Stomach (tissue), 9 donors: ENCODE results near the gene PLPP7. TPM values are rescaled to one million over a fixed set of nuclear protein-coding genes. Genes with fewer than 3 reads are reported as not detected.

Source experiments
- DNase-seq, 2 donors: peaks; one replicate each; pipeline versions ENCODE4 v3.0.0 to v3.0.0-alpha.2; 2013 to 2019
- H3K27ac ChIP-seq, 5 donors: fragments of 200-600 bp in 4 of 5; sonication (generic) in 4 of 5; one replicate each; pipeline ENCODE4 v1.5.1; 2013 to 2019; ENCODE audit warnings: mild to moderate bottlenecking in 1 of 5, moderate library complexity in 1 of 5
- H3K27me3 ChIP-seq, 3 donors: fragments of 200-600 bp; sonication (generic); one replicate each; pipeline ENCODE4 v1.5.1; 2017 to 2019; ENCODE audit warnings: mixed run types in 1 of 3
- H3K36me3 ChIP-seq, 4 donors: fragments of 200-600 bp; sonication (generic); 1 replicate in 3 of 4; 2 replicates in 1 of 4; pipeline ENCODE4 v1.5.1; 2016 to 2019
- H3K4me1 ChIP-seq, 4 donors: fragments of 200-600 bp; sonication (generic); one replicate each; pipeline ENCODE4 v1.5.1; 2016 to 2019
- H3K4me3 ChIP-seq, 4 donors: fragments of 200-600 bp; sonication (generic) in 3 of 4; one replicate each; pipeline ENCODE4 v1.5.1; 2016 to 2019; ENCODE audit warnings: mild to moderate bottlenecking in 1 of 4
- H3K9me3 ChIP-seq, 4 donors: fragments of 200-600 bp; sonication (generic); one replicate each; pipeline ENCODE4 v1.5.1; 2016 to 2019
- EP300 ChIP-seq: sonication (generic); formaldehyde crosslinking; IDR thresholded peaks from one replicate; pipeline ENCODE4 v1.6.1; 2017; ENCODE audit warnings: antibody characterized with exemption
- POLR2A ChIP-seq, 4 donors: fragments of 450-650 bp; IDR thresholded peaks; one replicate each; pipeline ENCODE4 v1.6.1; 2016; ENCODE audit warnings: antibody characterized with exemption in 4 of 4, control low read depth in 2 of 4, mild to moderate bottlenecking in 1 of 4, moderate library complexity in 1 of 4
- POLR2AphosphoS5 ChIP-seq, 3 donors: sonication (generic); formaldehyde crosslinking; IDR thresholded peaks; one replicate each; pipeline ENCODE4 v1.6.1; 2016; ENCODE audit warnings: antibody characterized with exemption in 3 of 3
- WGBS, 5 donors: extraction: QIAGEN DNeasy Blood & Tissue Kit in 3 of 5; methylation state at CpG; one replicate each; pipeline versions ENCODE4 v1.1.5 to v1.1.7; 2013 to 2018; 5-methylcytosine and 5-hydroxymethylcytosine counted together
- intact Hi-C: fragments of 100-400 bp; cut with DNase I; formaldehyde crosslinking; loops from one replicate; pipeline ENCODE4 v1.15.1; 2023; ENCODE audit warnings: low total_unique reads
- polyA plus RNA-seq, 3 donors: library from polyadenylated mRNA; stranded (reverse); fragments of 200-250 nt; gene quantifications; one replicate each; pipeline ENCODE4 v1.2.3, GENCODE V29; 2013
- total RNA-seq, 5 donors: library from RNA; depleted of rRNA; stranded (reverse); fragments of >200 nt; gene quantifications; one replicate each; pipeline versions ENCODE4 v1.1.0 to v1.2.3, GENCODE V29; 2014 to 2016
- TF ChIP-seq, protein P1 (sequence below), 7 experiments: fragments of 450-650 bp in 4 of 7; fragments of 200-600 bp in 3 of 7; sonication (generic) in 3 of 7; IDR thresholded peaks; one replicate each; pipeline ENCODE4 v1.5.1; 2016 to 2019; ENCODE audit warnings: antibody characterized with exemption in 7 of 7, control low read depth in 2 of 7, mild to moderate bottlenecking in 1 of 7
- donor health status: healthy with polysubstance abuse.
- donor health status: Bipolar disorder and iron deficiency.
- donor health status: healthy.

The PLPP7 gene
- total and polyA plus RNA-seq, 8 donors, result 0.29 to 1.8 (median 1.6) TPM; not detected in 1

DNA sequence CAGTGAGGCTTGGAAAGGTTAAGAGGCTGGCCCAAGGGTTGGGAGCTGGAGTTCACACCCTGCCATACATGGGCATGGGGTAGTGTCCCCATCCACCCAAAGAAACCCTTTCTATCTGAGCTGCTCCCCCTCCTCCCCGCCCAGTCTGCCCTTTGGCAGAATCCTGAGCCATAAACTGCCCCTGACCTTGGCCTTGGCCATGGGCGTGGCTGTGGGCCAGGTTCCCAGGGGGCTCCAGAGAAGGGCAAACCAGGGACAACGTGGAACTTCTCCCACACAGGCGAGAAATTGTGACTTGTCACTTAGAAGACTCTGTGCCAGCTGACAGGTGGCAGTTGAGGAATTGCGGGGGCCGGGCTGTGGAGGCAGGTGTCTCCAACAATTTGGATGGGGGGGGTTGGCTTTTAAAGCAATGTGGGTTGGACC, 18.0 kb upstream of the PLPP7 start:
- WGBS, 5 donors, result 62 to 86% (median 71%) methylated on average over 4 to 6 of the region's 6 CpGs

DNA sequence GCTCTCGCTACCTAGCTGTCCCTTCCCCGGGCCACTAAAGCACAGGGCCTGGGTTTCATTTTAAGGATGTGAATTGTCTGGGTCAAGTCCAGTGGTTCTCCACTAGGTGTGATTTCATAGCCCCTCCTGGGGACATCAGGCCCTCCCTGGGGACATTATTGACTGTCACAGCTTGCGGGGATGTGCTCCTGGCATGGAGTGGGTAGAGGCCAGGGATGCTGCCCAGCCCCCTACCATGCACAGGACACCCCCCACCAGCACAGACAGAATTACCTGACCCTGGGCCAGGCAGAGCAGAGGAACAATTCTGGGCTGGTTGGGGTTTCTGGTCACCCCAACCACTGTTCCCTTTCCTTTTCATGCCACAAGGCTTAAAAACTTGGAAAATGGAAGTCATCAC, 17.3 kb upstream of the PLPP7 start:
- WGBS, 5 donors, result 76 to 84% (median 84%) methylated on average over 2 to 3 of the region's 3 CpGs
- TF ChIP-seq EP300, result no peak
- TF ChIP-seq, protein P1, sequence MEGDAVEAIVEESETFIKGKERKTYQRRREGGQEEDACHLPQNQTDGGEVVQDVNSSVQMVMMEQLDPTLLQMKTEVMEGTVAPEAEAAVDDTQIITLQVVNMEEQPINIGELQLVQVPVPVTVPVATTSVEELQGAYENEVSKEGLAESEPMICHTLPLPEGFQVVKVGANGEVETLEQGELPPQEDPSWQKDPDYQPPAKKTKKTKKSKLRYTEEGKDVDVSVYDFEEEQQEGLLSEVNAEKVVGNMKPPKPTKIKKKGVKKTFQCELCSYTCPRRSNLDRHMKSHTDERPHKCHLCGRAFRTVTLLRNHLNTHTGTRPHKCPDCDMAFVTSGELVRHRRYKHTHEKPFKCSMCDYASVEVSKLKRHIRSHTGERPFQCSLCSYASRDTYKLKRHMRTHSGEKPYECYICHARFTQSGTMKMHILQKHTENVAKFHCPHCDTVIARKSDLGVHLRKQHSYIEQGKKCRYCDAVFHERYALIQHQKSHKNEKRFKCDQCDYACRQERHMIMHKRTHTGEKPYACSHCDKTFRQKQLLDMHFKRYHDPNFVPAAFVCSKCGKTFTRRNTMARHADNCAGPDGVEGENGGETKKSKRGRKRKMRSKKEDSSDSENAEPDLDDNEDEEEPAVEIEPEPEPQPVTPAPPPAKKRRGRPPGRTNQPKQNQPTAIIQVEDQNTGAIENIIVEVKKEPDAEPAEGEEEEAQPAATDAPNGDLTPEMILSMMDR (IDR thresholded peaks at IDR 0.05), result no peak
- TF ChIP-seq POLR2A (IDR thresholded peaks at IDR 0.05), result no peak
- TF ChIP-seq POLR2AphosphoS5 (IDR thresholded peaks at IDR 0.05), result no peak
- H3K27ac ChIP-seq, result peak overlapping the region; percentile 25 to 84 (median 76)
- peaks cover 11 to 63% (median 16%) of the 10 kb centered on the region in 4 donors for H3K4me1 ChIP-seq
- DNase-seq, result no peak
- peaks cover 0 to 27% (median 3%) of the 10 kb centered on the region in 3 donors for H3K27me3 ChIP-seq
- H3K9me3 ChIP-seq, result no peaks in the 10 kb centered on the region
- no peak overlapping the region for H3K4me3 ChIP-seq
- H3K36me3 ChIP-seq, result no peaks in the 10 kb centered on the region
- intact Hi-C loops, result no loop called here

More for the DNA sequence above, 18.0 kb upstream of the PLPP7 start:
- no peak for TF ChIP-seq POLR2A (IDR thresholded peaks at IDR 0.05)
- TF ChIP-seq, protein P1 (IDR thresholded peaks at IDR 0.05), result no peak
- TF ChIP-seq POLR2AphosphoS5 (IDR thresholded peaks at IDR 0.05), result no peak
- no peak for TF ChIP-seq EP300
- H3K4me3 ChIP-seq, result no peak overlapping the region
- H3K4me1 ChIP-seq, result peaks cover 4 to 64% (median 12%) of the 10 kb centered on the region in 4 donors
- no peaks in the 10 kb centered on the region for H3K36me3 ChIP-seq
- intact Hi-C loops, result no loop called here
- H3K27me3 ChIP-seq, result peaks cover 0 to 20% (median 3%) of the 10 kb centered on the region in 3 donors
- DNase-seq, result peak in 1 of 2 donors; percentile 3
- H3K9me3 ChIP-seq, result no peaks in the 10 kb centered on the region
- H3K27ac ChIP-seq, result peak overlapping the region; percentile 44 to 84 (median 76)

DNA sequence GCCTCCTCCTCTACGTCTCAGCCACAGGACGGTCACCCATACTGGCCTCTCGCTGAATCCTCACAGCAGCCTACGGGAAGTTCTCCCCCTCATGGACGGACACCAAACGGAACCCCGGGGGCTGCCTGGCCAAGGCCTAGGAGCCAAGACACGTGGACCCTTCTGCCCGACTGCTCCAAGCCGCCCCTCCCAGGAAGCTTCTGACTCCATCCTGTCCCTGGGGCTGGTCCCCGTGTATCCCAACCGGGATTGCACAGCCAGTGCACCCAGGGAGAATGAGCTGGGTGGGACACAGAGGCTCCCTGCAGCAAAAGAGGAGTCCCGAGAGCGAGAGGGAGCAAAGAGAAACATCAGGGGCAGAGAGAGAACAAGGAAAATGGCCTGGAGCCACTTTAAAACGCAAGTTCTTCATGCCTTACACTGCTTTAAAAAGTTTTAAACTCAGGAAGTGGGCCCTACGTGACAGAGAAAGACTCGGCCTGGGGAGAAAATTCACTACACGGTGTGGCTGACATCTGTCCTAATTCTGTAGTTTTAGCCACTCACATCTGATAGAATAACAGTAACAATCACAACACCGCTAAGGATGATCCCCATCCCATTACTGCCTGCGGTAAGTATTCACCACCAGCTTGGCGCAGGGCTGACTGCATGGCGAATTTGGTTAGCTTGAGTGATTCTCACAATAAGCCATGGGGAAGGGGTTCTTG, 16.2 kb upstream of the PLPP7 start:
- 70 to 78% (median 76%) methylated on average over 22 of the region's 22 CpGs for WGBS, 5 donors

More for the DNA sequence above, 16.2 kb upstream of the PLPP7 start:
- Histone ChIP-seq H3K9me3 (no peaks in the 10 kb centered on the region), H3K36me3 (no peaks in the 10 kb centered on the region), H3K4me3 (peak overlapping the region; percentile 67 to 93 (median 76)), H3K27ac (peak overlapping the region; percentile 16 to 84 (median 76)), H3K27me3 (peaks cover 0 to 34% (median 3%) of the 10 kb centered on the region in 3 donors), H3K4me1 (peaks cover 17 to 64% (median 22%) of the 10 kb centered on the region in 4 donors)
- TF ChIP-seq, protein P1 (IDR thresholded peaks at IDR 0.05), result no peak
- TF ChIP-seq POLR2AphosphoS5 (IDR thresholded peaks at IDR 0.05) (no peak), EP300 (no peak), POLR2A (IDR thresholded peaks at IDR 0.05) (no peak)
- DNase-seq, result no peak
- intact Hi-C loops, result no loop called here
